Activated naive CD8-positive, alpha-beta T cell treated with anti-CD3 and anti-CD28 coated beads, Interleukin-2, amount 10 ng/mL, durations not matched to agents 7 days and 5 days (primary cell): ENCODE measurements around the gene SVEP1. TPM values are rescaled to one million over a fixed set of nuclear protein-coding genes. Genes with fewer than 3 reads are reported as not detected.
"Not testable (repeated sequence)": the region's sequence is repeated elsewhere in the genome, so short reads cannot be mapped to it uniquely, and the experiment has no call there.

Source experiments
- ATAC-seq: fragments of 150-1000 bp; cut with Tn5 transposase; one replicate; pipeline ENCODE4 v1.10.0; 2021; ENCODE audit warnings: low read depth, moderate library complexity
- POLR2A ChIA-PET: fragments of 350-600 bp; sonication (Branson Sonifier 250); formaldehyde crosslinking; loops from one replicate; lab custom pipeline; 2021; ENCODE audit warnings: antibody characterized with exemption; lab: Charles Lee
- DNase-seq: peaks from one replicate; pipeline ENCODE4 v3.0.0; 2021
- H3K27ac Mint-ChIP-seq: one replicate; pipeline ENCODE4 v1.8.0; 2022; ENCODE audit warnings: mild to moderate bottlenecking, mixed read lengths
- H3K27me3 Mint-ChIP-seq: one replicate; pipeline ENCODE4 v1.8.0; 2022; ENCODE audit warnings: mild to moderate bottlenecking, moderate library complexity, mixed read lengths
- H3K36me3 Mint-ChIP-seq: one replicate; pipeline ENCODE4 v1.8.0; 2021; ENCODE audit warnings: mild to moderate bottlenecking, mixed read lengths
- H3K4me1 Mint-ChIP-seq: one replicate; pipeline ENCODE4 v1.8.0; 2021; ENCODE audit warnings: mixed read lengths
- H3K4me3 Mint-ChIP-seq: one replicate; pipeline ENCODE4 v1.8.0; 2022; ENCODE audit warnings: mild to moderate bottlenecking, moderate library complexity, mixed read lengths
- H3K9me3 Mint-ChIP-seq: one replicate; pipeline ENCODE4 v1.8.0; 2021; ENCODE audit warnings: mixed read lengths
- total RNA-seq, 2 experiments: library from RNA; stranded (reverse); gene quantifications; one replicate each; pipeline ENCODE4 v1.2.3, GENCODE V29; 2021

SVEP1 gene
- total RNA-seq, 2 experiments from 2014 or later: not detected

DNA sequence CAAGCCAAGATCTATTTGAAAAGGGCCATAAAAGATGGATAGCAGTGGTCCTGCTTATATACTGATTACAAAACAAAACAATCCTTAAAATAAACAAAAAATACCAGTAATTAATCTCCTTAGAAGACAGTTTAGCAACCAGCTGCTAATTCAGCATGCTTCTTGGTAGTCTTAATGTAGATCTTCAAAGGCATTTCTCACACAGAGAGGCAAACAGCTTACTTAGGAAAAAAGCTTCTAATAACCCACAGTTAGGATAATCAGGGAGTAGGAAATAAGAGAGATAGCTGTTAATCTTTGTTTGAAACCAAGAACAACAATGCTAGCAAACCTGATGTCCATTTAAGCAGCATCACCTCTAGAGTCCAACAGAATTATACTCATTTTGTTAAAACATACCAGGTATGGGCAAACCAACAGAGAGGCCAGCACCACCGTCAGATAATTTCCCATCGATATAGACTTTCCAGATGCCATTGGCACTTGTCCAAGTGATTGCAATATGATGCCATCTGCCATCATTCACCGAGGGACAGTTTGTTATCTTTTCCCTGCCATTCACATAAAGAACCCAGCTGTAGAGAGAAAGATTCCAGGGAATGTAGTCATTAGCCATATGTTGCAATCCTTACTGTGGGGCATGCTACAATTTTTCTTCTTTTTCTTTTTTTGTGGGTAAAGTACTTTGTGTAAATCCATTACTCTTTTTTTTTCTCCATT lies 136.2 kb downstream of the SVEP1 start:
- H3K27ac Mint-ChIP-seq: no peak overlapping the region
- POLR2A ChIA-PET: no interaction called here

DNA sequence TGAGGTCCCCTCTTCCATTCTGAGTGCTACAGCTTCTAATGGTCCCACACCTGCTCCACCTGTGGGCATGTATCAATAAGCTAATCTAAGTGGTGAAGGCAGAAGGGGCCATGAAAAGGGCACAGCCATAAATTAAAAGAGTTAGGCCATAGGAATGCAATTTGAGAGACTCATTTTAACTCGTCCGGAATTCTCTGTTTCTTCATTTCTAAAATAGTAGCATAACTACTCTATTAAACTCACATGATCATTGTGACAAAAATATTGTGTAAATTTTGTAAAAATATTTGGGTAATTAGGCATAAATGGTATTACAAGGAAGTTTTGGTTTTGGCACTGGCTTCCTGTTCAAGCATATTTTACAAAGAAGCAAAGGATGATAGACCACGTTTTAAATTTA lies 138.7 kb downstream of the SVEP1 start:
- no peaks in the 10 kb centered on the region for H3K27me3 Mint-ChIP-seq
- ATAC-seq (no peak), DNase-seq (no peak)
- H3K4me1 Mint-ChIP-seq: no peaks in the 10 kb centered on the region
- no peak overlapping the region for H3K4me3 Mint-ChIP-seq
- no peaks in the 10 kb centered on the region for H3K36me3 Mint-ChIP-seq
- H3K27ac Mint-ChIP-seq: no peak overlapping the region
- POLR2A ChIA-PET: no interaction called here
- H3K9me3 Mint-ChIP-seq: peaks cover 3% of the 10 kb centered on the region

More for the DNA sequence above, 136.2 kb downstream of the SVEP1 start:
- ATAC-seq (no peak), DNase-seq (no peak)
- H3K36me3 Mint-ChIP-seq: no peaks in the 10 kb centered on the region
- H3K9me3 Mint-ChIP-seq: peaks cover 5% of the 10 kb centered on the region
- no peak overlapping the region for H3K4me3 Mint-ChIP-seq
- no peaks in the 10 kb centered on the region for H3K27me3 Mint-ChIP-seq
- H3K4me1 Mint-ChIP-seq: no peaks in the 10 kb centered on the region

DNA sequence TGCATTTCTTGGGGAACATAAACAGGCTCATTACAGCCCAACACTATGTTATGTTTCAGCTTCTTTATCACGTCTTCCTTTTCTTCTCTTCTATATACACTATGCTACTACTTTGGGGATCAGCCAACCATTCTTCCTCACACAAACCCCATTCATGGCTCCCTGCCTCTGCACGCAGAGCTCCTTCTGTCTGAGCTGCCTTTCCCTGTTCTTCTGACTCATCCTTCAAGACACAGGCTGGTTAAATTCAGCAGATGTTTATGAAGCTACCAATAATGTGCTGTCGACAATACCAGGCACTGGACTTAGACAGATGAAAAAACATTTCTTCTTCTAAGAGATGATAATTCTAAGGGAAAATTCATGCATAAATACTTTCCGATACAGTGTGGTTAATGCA lies 139.4 kb downstream of the SVEP1 start:
- POLR2A ChIA-PET: no interaction called here
- Mint-ChIP-seq H3K36me3 (no peaks in the 10 kb centered on the region), H3K4me1 (no peaks in the 10 kb centered on the region), H3K27me3 (peaks cover 3% of the 10 kb centered on the region), H3K4me3 (no peak overlapping the region), H3K27ac (no peak overlapping the region), H3K9me3 (peaks cover 1% of the 10 kb centered on the region)
- DNase-seq: no peak
- ATAC-seq: no peak

DNA sequence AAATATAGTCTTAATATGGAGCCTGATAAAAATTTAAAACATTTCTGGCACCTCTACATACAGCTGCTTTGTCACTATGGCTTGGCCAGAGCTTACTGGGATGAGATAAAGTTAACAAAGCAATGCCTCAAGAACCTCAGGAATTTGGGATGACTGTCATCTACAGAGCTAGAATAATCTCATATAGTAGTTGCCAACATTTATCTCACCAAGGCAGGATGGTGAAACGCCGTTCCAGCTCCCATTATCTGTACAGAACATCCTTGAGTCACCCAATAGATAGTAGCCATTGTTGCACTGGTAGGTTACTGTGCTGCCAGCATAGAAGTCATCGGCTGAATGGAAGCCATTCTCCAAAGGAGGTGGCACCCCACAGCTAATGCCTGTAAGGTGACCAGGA lies 147.3 kb downstream of the SVEP1 start:
- POLR2A ChIA-PET: no interaction called here
- ATAC-seq: no peak
- no peaks in the 10 kb centered on the region for H3K9me3 Mint-ChIP-seq
- H3K27me3 Mint-ChIP-seq: peaks cover 3% of the 10 kb centered on the region
- no peaks in the 10 kb centered on the region for H3K36me3 Mint-ChIP-seq
- H3K4me1 Mint-ChIP-seq: no peaks in the 10 kb centered on the region
- H3K4me3 Mint-ChIP-seq: no peak overlapping the region
- no peak for DNase-seq
- H3K27ac Mint-ChIP-seq: no peak overlapping the region

DNA sequence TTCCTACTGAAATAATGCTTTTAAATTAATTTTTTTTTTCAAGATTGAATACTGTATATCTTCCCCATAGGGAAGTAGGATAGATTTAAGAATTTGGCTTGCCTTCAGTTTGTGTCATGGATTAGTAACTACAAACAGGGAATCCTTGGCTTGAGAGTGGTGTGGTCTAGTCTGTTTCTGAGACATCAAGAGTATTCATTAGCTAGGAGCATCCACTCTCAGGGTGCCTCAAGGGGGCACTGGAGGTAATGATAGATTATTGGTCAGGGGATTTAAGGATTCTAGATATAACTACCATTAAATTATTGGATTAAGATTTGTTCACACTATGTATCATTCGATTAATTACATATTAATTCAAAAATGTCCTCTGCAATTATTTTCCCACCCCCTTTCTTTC lies 150.1 kb downstream of the SVEP1 start:
- Mint-ChIP-seq H3K4me3 (no peak overlapping the region), H3K4me1 (no peaks in the 10 kb centered on the region), H3K36me3 (no peaks in the 10 kb centered on the region), H3K27ac (no peak overlapping the region), H3K9me3 (no peaks in the 10 kb centered on the region), H3K27me3 (no peaks in the 10 kb centered on the region)
- POLR2A ChIA-PET: no interaction called here
- DNase-seq (no peak), ATAC-seq (no peak)

DNA sequence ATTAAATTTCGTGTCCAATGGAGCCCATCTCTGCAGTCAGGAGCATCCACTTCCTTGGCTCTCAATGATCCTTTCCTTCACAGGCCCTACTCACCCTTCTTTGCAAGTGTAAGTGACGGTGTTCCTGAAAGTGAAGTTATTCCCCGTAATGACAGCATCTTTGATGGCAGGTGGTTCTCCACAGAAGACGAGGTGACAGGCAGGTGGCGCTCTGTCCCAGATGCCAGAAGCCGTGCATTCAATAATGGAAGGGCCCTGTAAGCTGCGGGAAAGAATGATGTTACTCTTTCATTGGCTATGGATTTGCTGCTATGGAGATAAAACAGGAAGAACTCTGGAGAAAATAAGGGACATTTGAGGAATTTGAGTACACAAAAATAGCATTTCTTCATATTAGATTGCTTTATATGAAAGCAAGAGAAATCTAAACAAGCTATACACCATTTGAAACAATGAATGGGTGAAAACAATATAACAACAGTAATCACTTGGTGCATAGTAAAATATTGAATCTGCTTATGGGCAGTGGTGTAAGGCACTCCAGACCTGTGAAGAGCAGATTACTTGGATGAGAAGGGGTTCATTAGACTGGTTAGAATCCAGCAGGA lies 151.9 kb downstream of the SVEP1 start:
- DNase-seq: peak; percentile 37
- Mint-ChIP-seq H3K4me3 (no peak overlapping the region), H3K27me3 (no peaks in the 10 kb centered on the region), H3K36me3 (no peaks in the 10 kb centered on the region), H3K27ac (no peak overlapping the region), H3K9me3 (no peaks in the 10 kb centered on the region), H3K4me1 (no peaks in the 10 kb centered on the region)
- no peak for ATAC-seq
- POLR2A ChIA-PET: no interaction called here

DNA sequence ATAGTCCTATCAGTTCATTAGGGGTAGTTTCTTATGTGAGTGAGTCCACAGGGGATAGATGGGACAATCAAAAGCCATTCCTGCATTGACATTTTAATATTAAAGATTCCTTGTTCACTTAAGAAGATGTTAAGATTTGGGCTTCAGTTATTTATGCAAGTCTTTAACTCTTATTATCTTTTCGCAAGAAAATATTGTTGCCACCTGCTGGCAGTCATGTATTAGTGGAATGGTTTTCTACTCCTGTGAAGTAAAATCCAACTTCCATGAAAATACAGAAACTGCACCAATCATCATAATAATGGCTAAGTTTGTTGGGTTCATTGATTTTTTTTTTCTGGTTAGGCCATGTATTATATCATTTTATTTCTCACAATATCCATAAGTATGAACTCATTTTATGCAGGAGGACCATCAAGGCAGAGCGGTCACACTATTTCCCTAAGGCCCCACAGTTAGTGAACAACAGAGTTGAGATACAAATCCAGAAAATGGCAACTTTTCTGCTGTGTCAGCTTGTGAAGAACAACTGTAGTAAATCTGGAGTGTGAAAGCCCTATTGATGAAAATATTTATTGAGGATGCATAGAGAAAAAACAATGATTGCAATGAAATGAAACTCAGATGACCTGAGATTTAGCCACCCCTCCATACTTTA lies 153.4 kb downstream of the SVEP1 start:
- H3K27ac Mint-ChIP-seq: no peak overlapping the region

DNA sequence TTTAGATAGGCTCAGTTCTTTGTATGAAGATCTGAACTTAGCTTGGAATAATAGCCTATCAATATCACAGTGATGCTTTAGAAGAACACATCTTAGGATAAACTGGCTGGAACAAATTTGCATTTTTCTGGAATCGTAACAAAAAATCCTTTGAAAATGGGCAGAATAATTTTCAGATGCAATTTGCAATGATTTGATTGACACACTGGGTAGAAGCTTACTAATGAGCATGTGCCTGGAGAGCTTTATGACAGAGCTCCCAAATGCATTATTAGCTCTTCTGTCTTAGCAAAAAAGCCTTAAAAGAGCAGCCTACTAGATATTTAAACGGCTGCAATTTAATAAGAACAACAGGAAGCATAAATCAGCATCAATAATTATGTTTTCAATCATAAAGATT lies 165.1 kb downstream of the SVEP1 start:
- Mint-ChIP-seq H3K9me3 (peaks cover 4% of the 10 kb centered on the region), H3K4me1 (no peaks in the 10 kb centered on the region), H3K36me3 (no peaks in the 10 kb centered on the region), H3K4me3 (no peak overlapping the region), H3K27ac (no peak overlapping the region), H3K27me3 (no peaks in the 10 kb centered on the region)
- ATAC-seq (no peak), DNase-seq (no peak)
- POLR2A ChIA-PET: no interaction called here

More for the DNA sequence above, 153.4 kb downstream of the SVEP1 start:
- POLR2A ChIA-PET: no interaction called here
- no peaks in the 10 kb centered on the region for H3K9me3 Mint-ChIP-seq
- no peaks in the 10 kb centered on the region for H3K27me3 Mint-ChIP-seq
- H3K4me3 Mint-ChIP-seq: no peak overlapping the region
- DNase-seq: no peak
- ATAC-seq: no peak
- H3K36me3 Mint-ChIP-seq: no peaks in the 10 kb centered on the region
- no peaks in the 10 kb centered on the region for H3K4me1 Mint-ChIP-seq

DNA sequence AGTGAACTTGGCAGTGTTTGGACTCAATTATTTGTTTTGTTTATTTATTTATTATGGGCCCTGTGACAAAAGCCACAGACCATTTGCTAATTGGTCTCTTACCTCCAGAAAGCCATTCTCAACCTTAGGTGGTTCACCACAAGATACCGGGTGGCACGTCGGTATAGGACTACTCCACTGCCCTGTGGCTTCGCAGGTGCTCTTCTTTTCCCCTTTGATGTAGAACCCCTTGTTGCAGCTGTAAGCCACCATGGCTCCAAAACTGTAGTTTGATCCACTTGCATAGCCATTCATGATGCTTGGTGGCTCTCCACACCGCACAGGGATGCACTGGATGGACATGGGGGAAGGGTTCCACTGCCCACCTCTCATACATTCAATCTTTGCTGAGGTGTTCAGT lies 168.6 kb downstream of the SVEP1 start:
- no peak overlapping the region for H3K27ac Mint-ChIP-seq
- no peaks in the 10 kb centered on the region for H3K36me3 Mint-ChIP-seq
- ATAC-seq (no peak), DNase-seq (no peak)
- peaks cover 3% of the 10 kb centered on the region for H3K9me3 Mint-ChIP-seq
- POLR2A ChIA-PET: no interaction called here
- H3K27me3 Mint-ChIP-seq: no peaks in the 10 kb centered on the region
- no peak overlapping the region for H3K4me3 Mint-ChIP-seq
- H3K4me1 Mint-ChIP-seq: no peaks in the 10 kb centered on the region

DNA sequence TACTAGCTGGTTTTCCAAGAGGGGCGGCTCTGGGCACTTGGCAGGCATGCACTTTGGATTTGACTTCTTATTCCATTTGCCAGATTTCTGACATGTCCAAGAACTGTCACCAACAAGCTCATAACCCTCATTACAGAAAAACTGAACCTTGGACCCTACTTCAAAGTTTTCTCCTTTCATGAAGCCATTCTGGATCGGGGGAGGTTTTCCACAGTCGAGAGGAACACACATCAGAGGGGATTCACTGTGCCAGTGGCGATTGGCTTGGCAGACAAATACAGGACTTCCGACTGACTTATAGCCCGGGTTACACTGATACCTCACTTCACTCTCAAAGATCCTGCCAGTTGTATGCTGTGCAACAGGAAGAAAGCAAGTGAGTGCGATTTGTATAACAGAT lies 170.9 kb downstream of the SVEP1 start:
- POLR2A ChIA-PET: no interaction called here
- H3K36me3 Mint-ChIP-seq: no peaks in the 10 kb centered on the region
- H3K4me1 Mint-ChIP-seq: no peaks in the 10 kb centered on the region
- no peak for ATAC-seq
- no peaks in the 10 kb centered on the region for H3K27me3 Mint-ChIP-seq
- DNase-seq: no peak
- H3K4me3 Mint-ChIP-seq: no peak overlapping the region
- H3K27ac Mint-ChIP-seq: no peak overlapping the region
- peaks cover 1% of the 10 kb centered on the region for H3K9me3 Mint-ChIP-seq

DNA sequence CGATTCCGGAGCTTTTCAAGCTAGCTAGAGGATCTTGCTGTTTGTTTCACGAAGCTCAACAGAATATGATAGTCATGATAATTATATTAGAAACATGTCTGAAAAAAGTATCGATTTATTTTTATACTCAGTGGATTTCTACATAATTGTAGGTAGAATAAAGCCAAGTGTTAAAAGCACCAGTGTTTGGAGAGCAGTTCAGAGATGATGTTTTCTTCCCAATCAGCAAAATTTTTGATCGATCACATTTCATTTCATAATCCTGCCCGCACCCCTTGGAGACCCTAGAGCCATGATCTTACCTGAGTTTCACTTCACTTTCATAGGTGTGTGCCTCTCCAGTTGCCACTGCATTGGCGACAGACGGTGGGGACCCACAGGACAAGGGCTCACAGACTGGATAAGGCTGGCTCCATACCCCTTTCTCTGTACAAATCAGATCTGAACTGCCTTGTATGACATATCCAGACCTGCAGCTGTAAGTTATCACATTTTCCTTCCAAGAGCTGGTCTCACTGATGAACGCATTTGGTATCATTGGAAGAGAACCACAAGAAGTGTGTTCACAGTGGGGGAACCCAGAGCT lies 173.6 kb downstream of the SVEP1 start:
- DNase-seq: no peak
- H3K9me3 Mint-ChIP-seq: peaks cover 1% of the 10 kb centered on the region
- H3K27me3 Mint-ChIP-seq: no peaks in the 10 kb centered on the region
- H3K27ac Mint-ChIP-seq: no peak overlapping the region
- H3K36me3 Mint-ChIP-seq: no peaks in the 10 kb centered on the region
- H3K4me3 Mint-ChIP-seq: no peak overlapping the region
- ATAC-seq: no peak
- POLR2A ChIA-PET: no interaction called here
- no peaks in the 10 kb centered on the region for H3K4me1 Mint-ChIP-seq

DNA sequence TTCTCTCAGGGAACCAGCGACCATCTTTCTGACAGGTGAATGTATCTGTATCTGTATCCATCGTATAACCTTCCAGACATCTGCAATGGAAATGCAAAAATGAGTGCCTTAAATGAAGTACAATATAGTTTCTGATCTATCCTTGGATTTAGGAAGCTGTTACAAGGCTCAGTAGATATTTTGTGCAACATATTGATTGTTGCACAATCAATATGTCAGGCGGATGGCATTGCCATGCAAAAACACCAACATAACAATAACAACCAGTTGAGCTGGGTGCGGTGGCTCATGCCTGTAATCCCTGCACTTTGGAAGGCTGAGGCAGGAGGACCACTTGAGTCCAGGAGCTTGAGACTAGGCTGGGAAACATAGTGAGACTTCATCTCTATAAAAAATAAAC lies 175.1 kb downstream of the SVEP1 start:
- ATAC-seq: no peak
- no peak overlapping the region for H3K4me3 Mint-ChIP-seq
- H3K27me3 Mint-ChIP-seq: no peaks in the 10 kb centered on the region
- DNase-seq: no peak
- POLR2A ChIA-PET: no interaction called here
- no peaks in the 10 kb centered on the region for H3K4me1 Mint-ChIP-seq
- H3K9me3 Mint-ChIP-seq: peaks cover 1% of the 10 kb centered on the region
- no peak overlapping the region for H3K27ac Mint-ChIP-seq
- H3K36me3 Mint-ChIP-seq: no peaks in the 10 kb centered on the region

DNA sequence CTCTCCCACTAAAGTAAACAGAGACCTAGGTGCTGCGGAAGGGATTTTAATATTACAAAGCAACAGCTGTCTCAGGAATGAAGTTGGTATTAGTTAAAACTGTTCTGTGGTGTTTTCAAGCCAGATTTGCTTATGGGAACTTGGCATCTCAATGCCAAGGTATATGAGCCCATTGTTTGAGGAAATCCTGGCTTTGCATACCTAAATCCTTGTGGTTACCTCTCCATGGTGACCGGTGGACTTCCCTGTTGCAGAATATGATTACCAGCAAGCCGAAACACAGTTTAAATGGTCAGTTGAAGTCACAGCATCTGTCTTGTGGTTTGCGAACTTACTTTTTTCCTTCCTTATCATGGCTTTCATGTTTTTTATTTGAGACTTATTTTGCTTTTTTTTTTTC lies 179.6 kb downstream of the SVEP1 start:
- Mint-ChIP-seq H3K9me3 (no peaks in the 10 kb centered on the region), H3K4me1 (no peaks in the 10 kb centered on the region), H3K27ac (no peak overlapping the region), H3K4me3 (no peak overlapping the region), H3K36me3 (no peaks in the 10 kb centered on the region), H3K27me3 (no peaks in the 10 kb centered on the region)
- ATAC-seq (no peak), DNase-seq (no peak)
- POLR2A ChIA-PET: no interaction called here

DNA sequence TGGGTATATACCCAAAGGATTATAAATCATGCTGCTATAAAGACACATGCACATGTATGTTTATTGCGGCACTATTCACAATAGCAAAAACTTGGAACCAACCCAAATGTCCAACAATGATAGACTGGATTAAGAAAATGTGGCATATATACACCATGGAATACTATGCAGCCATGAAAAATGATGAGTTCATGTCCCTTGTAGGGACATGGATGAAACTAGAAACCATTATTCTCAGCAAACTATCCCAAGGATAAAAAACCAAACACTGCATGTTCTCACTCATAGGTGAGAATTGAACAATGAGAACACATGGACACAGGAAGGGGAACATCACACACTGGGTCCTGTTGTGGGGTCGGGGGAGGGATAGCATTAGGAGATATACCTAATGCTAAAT lies 180.5 kb downstream of the SVEP1 start:
- H3K4me3 Mint-ChIP-seq, H3K27ac Mint-ChIP-seq, H3K27me3 Mint-ChIP-seq, H3K4me1 Mint-ChIP-seq, POLR2A ChIA-PET, H3K36me3 Mint-ChIP-seq, ATAC-seq, H3K9me3 Mint-ChIP-seq, DNase-seq: not testable (repeated sequence)
